NOMO-1 treated with dmso at 0.1 percent for 144 hours (cell line): ENCODE data around the gene ARHGAP32.

Source experiments
- DNase-seq: peaks from one replicate; lab custom pipeline; 2025; ENCODE audit not compliant: unreplicated experiment; lab: John Stamatoyannopoulos, UW

ARHGAP32 gene

DNA sequence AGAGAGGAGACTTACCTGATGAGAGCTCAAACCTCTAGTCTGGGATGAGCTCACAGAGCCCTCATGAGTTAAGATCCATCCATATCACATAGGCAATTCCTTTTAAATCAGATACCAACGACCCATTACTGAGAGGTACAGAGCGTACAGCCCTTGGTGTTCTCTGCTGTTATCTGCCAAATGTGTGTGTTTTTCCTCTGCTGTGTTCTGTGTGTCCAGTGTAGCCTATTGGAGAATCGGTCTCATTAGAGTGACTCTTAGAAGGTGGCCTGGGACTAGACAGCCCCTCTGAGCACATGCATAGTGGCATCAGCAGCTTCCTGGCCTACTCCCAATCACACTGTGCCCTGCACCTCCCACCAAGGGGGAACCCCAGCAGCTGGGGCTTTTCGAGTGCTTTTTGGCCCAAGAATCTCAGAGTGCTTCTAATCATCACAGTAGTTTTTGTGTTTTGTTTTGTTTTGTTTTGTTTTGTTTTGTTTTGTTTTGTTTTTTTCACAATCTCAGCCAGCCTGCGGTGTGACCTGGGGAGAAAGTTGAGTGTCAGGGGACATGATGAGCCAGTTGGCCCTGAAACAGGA, 274.9 kb downstream of the ARHGAP32 start:
- no peak for DNase-seq

DNA sequence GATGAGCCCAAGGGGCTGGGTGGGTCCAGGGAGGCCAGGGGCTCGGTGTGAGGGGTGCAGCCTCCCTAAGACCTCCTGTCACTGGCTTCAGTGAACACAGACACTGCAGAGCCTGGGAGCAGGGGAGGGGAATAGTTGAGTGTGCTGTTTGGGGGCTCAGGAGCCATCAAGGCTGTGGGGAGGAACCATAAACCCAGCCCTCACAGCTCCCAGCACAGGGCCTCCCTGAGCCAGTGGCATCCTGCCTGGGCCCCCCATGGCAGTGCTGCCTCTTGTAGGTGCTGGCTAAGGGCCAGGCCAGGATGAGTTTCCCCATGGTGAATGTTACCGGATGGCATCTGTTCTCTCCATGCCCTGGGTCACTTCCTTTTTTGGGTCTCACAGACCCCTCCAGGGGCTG, 275.4 kb downstream of the ARHGAP32 start:
- DNase-seq: no peak

DNA sequence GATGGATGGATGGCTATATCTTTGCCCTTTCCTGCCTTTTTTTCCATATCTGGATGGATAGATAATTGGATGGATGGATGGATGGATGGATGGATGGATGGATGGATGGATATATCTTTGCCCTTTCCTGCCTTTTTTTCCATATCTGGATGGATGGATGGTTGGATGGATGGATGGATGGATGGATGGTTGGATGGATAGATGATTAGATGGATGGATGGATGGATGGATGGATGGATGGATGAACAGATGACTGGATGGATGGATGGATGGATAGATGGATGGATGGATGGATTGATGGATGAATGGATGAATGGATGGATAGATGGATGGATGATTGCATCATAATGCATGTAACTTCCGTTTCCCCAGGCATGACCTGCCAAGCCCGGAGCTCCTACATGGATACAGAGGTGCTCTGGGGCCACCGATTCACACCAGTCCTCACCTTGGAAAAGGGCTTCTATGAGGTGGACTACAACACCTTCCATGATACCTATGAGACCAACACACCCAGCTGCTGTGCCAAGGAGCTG, 276.0 kb downstream of the ARHGAP32 start:
- DNase-seq: no peak

DNA sequence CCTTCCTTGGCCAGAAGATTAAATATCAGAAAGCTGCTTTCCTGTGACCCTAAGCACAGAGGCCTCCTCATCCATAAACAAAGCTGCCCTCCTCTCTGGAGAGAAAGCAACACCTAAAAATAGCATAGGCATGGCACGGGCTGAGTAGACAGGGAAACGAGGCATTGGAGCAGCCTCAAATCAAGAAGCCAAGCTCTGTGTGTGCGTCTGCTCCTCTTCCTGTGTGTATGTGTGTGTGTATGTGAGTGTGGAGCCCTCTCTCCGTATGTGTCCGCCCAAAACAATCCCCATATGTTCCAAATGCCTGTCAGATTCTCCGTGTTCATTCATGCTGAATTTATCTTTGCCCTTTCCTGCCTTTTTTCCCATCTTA, 277.0 kb downstream of the ARHGAP32 start:
- no peak for DNase-seq
